ENCODE results near the gene GLIS1. TPM values are rescaled to one million over a fixed set of nuclear protein-coding genes. Genes with fewer than 3 reads are reported as not detected.

The GLIS1 gene
- total RNA-seq, 2 experiments from 2014 or later = not detected

- no peaks in the 10 kb centered on the region for H3K9me3 Mint-ChIP-seq
- ATAC-seq = no peak
- intact Hi-C loops (cut with micrococcal nuclease) = no loop called here
- TF ChIP-seq CTCF (IDR thresholded peaks at IDR 0.05) = no peak
- CTCF ChIA-PET = no interaction called here
- no peak overlapping the region for H3K27ac Mint-ChIP-seq
- DNase-seq = no peak
- no peaks in the 10 kb centered on the region for H3K27me3 Mint-ChIP-seq
- POLR2A ChIA-PET = no interaction called here
- H3K36me3 Mint-ChIP-seq (ENCODE audit: low read depth) = no peaks in the 10 kb centered on the region
- no peaks in the 10 kb centered on the region for H3K4me1 Mint-ChIP-seq (ENCODE audit: low read depth)
- H3K4me3 Mint-ChIP-seq = no peak overlapping the region
Measured at GRCh38 chr1:53505891-53506290, 233.1 kb downstream of the GLIS1 start.

GRCh38 chr1:53505401-53505800, 233.6 kb downstream of the GLIS1 start:
- no peak for DNase-seq
- Mint-ChIP-seq H3K27ac (no peak overlapping the region), H3K4me3 (no peak overlapping the region)

GRCh38 chr1:53504901-53505300, 234.1 kb downstream of the GLIS1 start:
- CTCF ChIA-PET = no interaction called here
- no peak for TF ChIP-seq CTCF (IDR thresholded peaks at IDR 0.05)
- Mint-ChIP-seq H3K36me3 (ENCODE audit: low read depth) (no peaks in the 10 kb centered on the region), H3K27me3 (no peaks in the 10 kb centered on the region), H3K4me3 (no peak overlapping the region), H3K9me3 (no peaks in the 10 kb centered on the region), H3K4me1 (ENCODE audit: low read depth) (no peaks in the 10 kb centered on the region), H3K27ac (no peak overlapping the region)
- intact Hi-C loops (cut with micrococcal nuclease) = no loop called here
- DNase-seq (no peak), ATAC-seq (no peak)
- POLR2A ChIA-PET = no interaction called here

More at GRCh38 chr1:53505401-53505800, 233.6 kb downstream of the GLIS1 start:
- Mint-ChIP-seq H3K36me3 (ENCODE audit: low read depth) (no peaks in the 10 kb centered on the region), H3K27me3 (no peaks in the 10 kb centered on the region), H3K9me3 (no peaks in the 10 kb centered on the region), H3K4me1 (ENCODE audit: low read depth) (no peaks in the 10 kb centered on the region)
- TF ChIP-seq CTCF (IDR thresholded peaks at IDR 0.05) = no peak
- ATAC-seq = no peak
- intact Hi-C loops (cut with micrococcal nuclease) = no loop called here
- ChIA-PET POLR2A (no interaction called here), CTCF (no interaction called here)

- ATAC-seq = no peak
- DNase-seq = no peak
- H3K4me3 Mint-ChIP-seq = no peak overlapping the region
- H3K4me1 Mint-ChIP-seq (ENCODE audit: low read depth) = peaks cover 5% of the 10 kb centered on the region
- no peaks in the 10 kb centered on the region for H3K9me3 Mint-ChIP-seq
- CTCF ChIA-PET = no interaction called here
- POLR2A ChIA-PET = no interaction called here
- H3K36me3 Mint-ChIP-seq (ENCODE audit: low read depth) = no peaks in the 10 kb centered on the region
- H3K27ac Mint-ChIP-seq = no peak overlapping the region
- no peaks in the 10 kb centered on the region for H3K27me3 Mint-ChIP-seq
- no peak for TF ChIP-seq CTCF (IDR thresholded peaks at IDR 0.05)
- intact Hi-C loops (cut with micrococcal nuclease) = no loop called here
Measured at GRCh38 chr1:53503433-53504217, 235.3 kb downstream of the GLIS1 start.

GRCh38 chr1:53502641-53503432, 236.1 kb downstream of the GLIS1 start:
- peaks cover 5% of the 10 kb centered on the region for H3K4me1 Mint-ChIP-seq (ENCODE audit: low read depth)

More at GRCh38 chr1:53502641-53503432, 236.1 kb downstream of the GLIS1 start:
- POLR2A ChIA-PET = no interaction called here
- Mint-ChIP-seq H3K36me3 (ENCODE audit: low read depth) (no peaks in the 10 kb centered on the region), H3K9me3 (no peaks in the 10 kb centered on the region), H3K4me3 (no peak overlapping the region), H3K27ac (no peak overlapping the region), H3K27me3 (no peaks in the 10 kb centered on the region)
- intact Hi-C loops (cut with micrococcal nuclease) = no loop called here
- DNase-seq (no peak), ATAC-seq (no peak)
- no peak for TF ChIP-seq CTCF (IDR thresholded peaks at IDR 0.05)
- CTCF ChIA-PET = no interaction called here

Measured in activated CD8-positive, alpha-beta T cell treated with anti-CD3 and anti-CD28 coated beads for 36 hours (primary cell).